HEK293T (cell line): ENCODE measurements around the gene JAZF1.

Experiments used
- CTCF ChIA-PET: fragments of 350-600 bp; formaldehyde crosslinking; extraction: SDS; loops from one replicate; lab custom pipeline; 2021; ENCODE audit warnings: antibody characterized with exemption, inconsistent platforms; lab: Yijun Ruan, JAX
- POLR2A ChIA-PET: fragments of 350-600 bp; formaldehyde crosslinking; extraction: SDS; loops from one replicate; lab custom pipeline; 2020; ENCODE audit warnings: antibody characterized with exemption, inconsistent platforms; lab: Yijun Ruan, JAX
- DNase-seq: peaks from one replicate; pipeline ENCODE4 v3.0.0; 2012; ENCODE audit warnings: mixed read lengths; ENCODE audit errors: extremely low spot score
- ARNT ChIP-seq: fragments of 450-650 bp; IDR thresholded peaks from 2 replicates; pipeline ENCODE4 v1.6.1; 2017; ENCODE audit warnings: mild to moderate bottlenecking
- BHLHE40 ChIP-seq: fragments of 450-650 bp; IDR thresholded peaks from 2 replicates; pipeline ENCODE4 v1.6.1; 2016; ENCODE audit warnings: mild to moderate bottlenecking, moderate library complexity, borderline replicate concordance
- CTBP1 ChIP-seq: fragments of 450-650 bp; IDR thresholded peaks from 2 replicates; pipeline ENCODE4 v1.6.1; 2016; ENCODE audit warnings: borderline replicate concordance
- ELF4 ChIP-seq: fragments of 450-650 bp; IDR thresholded peaks from 2 replicates; pipeline ENCODE4 v1.6.1; 2017; ENCODE audit warnings: antibody characterized with exemption
- FOXA1 ChIP-seq: fragments of 450-650 bp; IDR thresholded peaks from 2 replicates; pipeline ENCODE4 v1.6.1; 2016; ENCODE audit warnings: mild to moderate bottlenecking
- FOXK2 ChIP-seq: fragments of 450-650 bp; IDR thresholded peaks from 2 replicates; pipeline ENCODE4 v1.6.1; 2016; ENCODE audit warnings: mild to moderate bottlenecking
- FOXM1 ChIP-seq: fragments of 450-650 bp; IDR thresholded peaks from 2 replicates; pipeline ENCODE4 v1.6.1; 2017; ENCODE audit warnings: mild to moderate bottlenecking, borderline replicate concordance
- HDGF ChIP-seq: fragments of 450-650 bp; IDR thresholded peaks from 2 replicates; pipeline ENCODE4 v1.6.1; 2017; ENCODE audit warnings: antibody characterized with exemption, borderline replicate concordance
- L3MBTL2 ChIP-seq: fragments of 450-650 bp; conservative IDR thresholded peaks from 2 replicates; pipeline ENCODE4 v1.6.1; 2016; ENCODE audit warnings: mild to moderate bottlenecking
- LEF1 ChIP-seq: fragments of 450-650 bp; IDR thresholded peaks from 2 replicates; pipeline ENCODE4 v1.6.1; 2017; ENCODE audit warnings: mild to moderate bottlenecking, borderline replicate concordance
- NFRKB ChIP-seq: fragments of 450-650 bp; IDR thresholded peaks from 2 replicates; pipeline ENCODE4 v1.6.1; 2016; ENCODE audit warnings: mild to moderate bottlenecking, moderate library complexity
- PKNOX1 ChIP-seq: fragments of 450-650 bp; IDR thresholded peaks from 2 replicates; pipeline ENCODE4 v1.6.1; 2016
- SP1 ChIP-seq: fragments of 450-650 bp; IDR thresholded peaks from 2 replicates; pipeline ENCODE4 v1.6.1; 2017
- SUZ12 ChIP-seq: fragments of 450-650 bp; IDR thresholded peaks from 2 replicates; pipeline ENCODE4 v1.6.1; 2016; ENCODE audit warnings: mild to moderate bottlenecking
- TARDBP ChIP-seq: fragments of 450-650 bp; IDR thresholded peaks from 2 replicates; pipeline ENCODE4 v1.6.1; 2016
- ZNF384 ChIP-seq: fragments of 450-650 bp; IDR thresholded peaks from 2 replicates; pipeline ENCODE4 v1.6.1; 2016

The JAZF1 gene

GRCh38 chr7:27952456-27953285 lies 227.9 kb downstream of the JAZF1 start:
- DNase-seq, result no peak
- ChIA-PET POLR2A (no interaction called here), CTCF (no interaction called here)
- TF ChIP-seq PKNOX1 (no peak), FOXM1 (no peak), ELF4 (no peak), SUZ12 (no peak), ARNT (no peak), NFRKB (no peak), SP1 (no peak), HDGF (no peak), ZNF384 (no peak), L3MBTL2 (no peak), BHLHE40 (no peak)

GRCh38 chr7:27950123-27950522 lies 230.5 kb downstream of the JAZF1 start:
- POLR2A ChIA-PET, result no interaction called here
- no peak for DNase-seq
- TF ChIP-seq NFRKB (no peak), L3MBTL2 (no peak), FOXK2 (no peak), SP1 (no peak), PKNOX1 (no peak)
- CTCF ChIA-PET, result interaction anchor here (1.3 kb wide), 1 partner anchor 9 kb away, joined by 4 read pairs; no protein-coding TSS in a partner anchor

GRCh38 chr7:27948861-27949260 lies 231.7 kb downstream of the JAZF1 start:
- POLR2A ChIA-PET, result no interaction called here
- CTCF ChIA-PET, result no interaction called here
- no peak for DNase-seq

GRCh38 chr7:27947586-27948278 lies 232.9 kb downstream of the JAZF1 start:
- TF ChIP-seq PKNOX1, result no peak
- TF ChIP-seq SP1, result no peak
- TF ChIP-seq ELF4, result no peak
- no peak for TF ChIP-seq CTBP1
- TF ChIP-seq NFRKB, result no peak
- TF ChIP-seq SUZ12, result no peak
- TF ChIP-seq ZNF384, result no peak
- TF ChIP-seq L3MBTL2, result no peak
- DNase-seq, result no peak
- ChIA-PET CTCF (no interaction called here), POLR2A (no interaction called here)

More at GRCh38 chr7:27948861-27949260, 231.7 kb downstream of the JAZF1 start:
- TF ChIP-seq SP1 (no peak), ARNT (no peak), L3MBTL2 (no peak), BHLHE40 (no peak), NFRKB (no peak), FOXK2 (no peak), HDGF (no peak), LEF1 (no peak), FOXM1 (no peak), ELF4 (no peak), TARDBP (no peak), SUZ12 (no peak), FOXA1 (no peak), CTBP1 (no peak), PKNOX1 (no peak), ZNF384 (no peak)

- no peak for DNase-seq
- CTCF ChIA-PET, result no interaction called here
- TF ChIP-seq ZNF384 (no peak), SUZ12 (no peak), BHLHE40 (no peak), FOXM1 (no peak), ELF4 (no peak), LEF1 (no peak), FOXA1 (no peak), HDGF (no peak), NFRKB (no peak)
- POLR2A ChIA-PET, result no interaction called here
Observed at GRCh38 chr7:27946351-27946750, 234.2 kb downstream of the JAZF1 start.
